ES-I3 (cell line): ENCODE results near the gene ANKS1B.

ENCODE experiments used
- H3K36me3 ChIP-seq: 2 replicates; pipeline ENCODE4 v1.6.1; 2013; ENCODE audit warnings: mild to moderate bottlenecking, low read length, control low read depth, moderate library complexity; ENCODE audit not compliant: insufficient read depth
- H3K4me1 ChIP-seq: 2 replicates; pipeline ENCODE4 v1.6.1; 2013; ENCODE audit warnings: mild to moderate bottlenecking, control low read depth, low read length; ENCODE audit not compliant: insufficient read depth
- H3K9ac ChIP-seq: 2 replicates; pipeline ENCODE4 v1.6.1; 2013; ENCODE audit warnings: low read depth, mild to moderate bottlenecking, low read length, moderate library complexity
- H3K9me3 ChIP-seq: 2 replicates; pipeline ENCODE4 v1.6.1; 2013; ENCODE audit warnings: mild to moderate bottlenecking, low read length, moderate library complexity; ENCODE audit not compliant: control insufficient read depth, insufficient read depth

Gene ANKS1B

GRCh38 chr12:98733667-98734350, 1250.9 kb downstream of the ANKS1B start:
- Histone ChIP-seq H3K36me3 (peaks cover 4% of the 10 kb centered on the region; the same call in 1 of the 2 replicates), H3K9me3 (no peaks in the 10 kb centered on the region), H3K9ac (no peak overlapping the region), H3K4me1 (no peaks in the 10 kb centered on the region)

GRCh38 chr12:98730412-98730811, 1254.3 kb downstream of the ANKS1B start:
- Histone ChIP-seq H3K9ac (no peak overlapping the region), H3K9me3 (no peaks in the 10 kb centered on the region), H3K36me3 (peaks cover 8% of the 10 kb centered on the region), H3K4me1 (no peaks in the 10 kb centered on the region)

- H3K36me3 ChIP-seq, result peaks cover 12% of the 10 kb centered on the region
- H3K4me1 ChIP-seq, result no peaks in the 10 kb centered on the region
- no peaks in the 10 kb centered on the region for H3K9me3 ChIP-seq
- no peak overlapping the region for H3K9ac ChIP-seq
Measured at GRCh38 chr12:98727196-98727595, 1257.5 kb downstream of the ANKS1B start.

- Histone ChIP-seq H3K4me1 (no peaks in the 10 kb centered on the region), H3K9ac (no peak overlapping the region), H3K9me3 (no peaks in the 10 kb centered on the region), H3K36me3 (peaks cover 8% of the 10 kb centered on the region)
Measured at GRCh38 chr12:98725476-98726247, 1259.1 kb downstream of the ANKS1B start.

- Histone ChIP-seq H3K4me1 (no peaks in the 10 kb centered on the region), H3K9me3 (no peaks in the 10 kb centered on the region), H3K36me3 (peaks cover 8% of the 10 kb centered on the region), H3K9ac (no peak overlapping the region)
Measured at GRCh38 chr12:98724384-98725155, 1260.2 kb downstream of the ANKS1B start.

GRCh38 chr12:98721204-98721702, 1263.5 kb downstream of the ANKS1B start:
- Histone ChIP-seq H3K9ac (no peak overlapping the region), H3K36me3 (peaks cover 6% of the 10 kb centered on the region), H3K9me3 (no peaks in the 10 kb centered on the region), H3K4me1 (no peaks in the 10 kb centered on the region)

GRCh38 chr12:98719515-98720504, 1264.9 kb downstream of the ANKS1B start:
- Histone ChIP-seq H3K4me1 (no peaks in the 10 kb centered on the region), H3K9ac (no peak overlapping the region), H3K36me3 (peaks cover 5% of the 10 kb centered on the region), H3K9me3 (no peaks in the 10 kb centered on the region)

- H3K36me3 ChIP-seq, result peaks cover 5% of the 10 kb centered on the region; the same call in 1 of the 2 replicates
- no peaks in the 10 kb centered on the region for H3K9me3 ChIP-seq
- no peak overlapping the region for H3K9ac ChIP-seq
Measured at GRCh38 chr12:98714426-98714825, 1270.3 kb downstream of the ANKS1B start.

GRCh38 chr12:98709022-98709421, 1275.7 kb downstream of the ANKS1B start:
- Histone ChIP-seq H3K9me3 (no peaks in the 10 kb centered on the region), H3K36me3 (no peaks in the 10 kb centered on the region; the same call in 1 of the 2 replicates), H3K9ac (no peak overlapping the region), H3K4me1 (no peaks in the 10 kb centered on the region)

More at GRCh38 chr12:98714426-98714825, 1270.3 kb downstream of the ANKS1B start:
- no peaks in the 10 kb centered on the region for H3K4me1 ChIP-seq

GRCh38 chr12:98701166-98701565, 1283.6 kb downstream of the ANKS1B start:
- Histone ChIP-seq H3K9ac (no peak overlapping the region), H3K36me3 (no peaks in the 10 kb centered on the region; the same call in 1 of the 2 replicates), H3K4me1 (peaks cover 4% of the 10 kb centered on the region; the same call in 1 of the 2 replicates), H3K9me3 (no peaks in the 10 kb centered on the region)

GRCh38 chr12:98699586-98699985, 1285.2 kb downstream of the ANKS1B start:
- Histone ChIP-seq H3K9me3 (no peaks in the 10 kb centered on the region), H3K9ac (no peak overlapping the region), H3K36me3 (no peaks in the 10 kb centered on the region; the same call in 1 of the 2 replicates), H3K4me1 (peaks cover 12% of the 10 kb centered on the region)

GRCh38 chr12:98698603-98699463, 1285.9 kb downstream of the ANKS1B start:
- Histone ChIP-seq H3K36me3 (no peaks in the 10 kb centered on the region; the same call in 1 of the 2 replicates), H3K4me1 (peaks cover 12% of the 10 kb centered on the region), H3K9ac (no peak overlapping the region)

More at GRCh38 chr12:98698603-98699463, 1285.9 kb downstream of the ANKS1B start:
- no peaks in the 10 kb centered on the region for H3K9me3 ChIP-seq
